ENCODE data around the gene PPP2R5E. TPM values are rescaled to one million over a fixed set of nuclear protein-coding genes. Genes with fewer than 3 reads are reported as not detected.

The PPP2R5E gene
- total RNA-seq, 1 donor from 2014 or later: 43.7 TPM

DNA sequence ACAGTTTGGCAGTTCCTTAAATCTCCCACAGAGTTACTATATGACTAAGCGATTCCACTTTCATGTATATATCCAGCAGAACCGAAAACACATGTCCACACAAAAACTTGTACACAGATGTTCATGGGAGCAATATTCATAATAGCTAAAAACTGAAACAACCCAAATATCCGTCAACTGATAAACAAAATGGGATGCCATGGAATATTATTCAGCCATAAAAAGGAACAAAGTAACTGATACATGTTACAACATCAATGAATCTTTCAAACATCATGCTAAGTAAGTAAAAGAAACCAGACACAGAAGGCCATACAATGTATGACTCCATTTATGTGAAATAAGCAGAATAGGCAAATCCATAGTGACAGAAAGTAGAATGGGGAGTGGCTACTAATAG lies 144.2 kb downstream of the PPP2R5E start:
- Mint-ChIP-seq H3K36me3 (ENCODE audit: low read depth, unreplicated experiment) (peaks cover 30% of the 10 kb centered on the region), H3K9me3 (ENCODE audit: unreplicated experiment) (no peaks in the 10 kb centered on the region), H3K4me3 (ENCODE audit: unreplicated experiment) (peak overlapping the region; percentile 42), H3K4me1 (ENCODE audit: unreplicated experiment) (peaks cover 18% of the 10 kb centered on the region), H3K27ac (ENCODE audit: unreplicated experiment) (no peak overlapping the region), H3K27me3 (ENCODE audit: unreplicated experiment) (peaks cover 5% of the 10 kb centered on the region)
- TF ChIP-seq CTCF (IDR thresholded peaks at IDR 0.05; ENCODE audit: unreplicated experiment): no peak
- DNase-seq (ENCODE audit: low spot score): no peak

DNA sequence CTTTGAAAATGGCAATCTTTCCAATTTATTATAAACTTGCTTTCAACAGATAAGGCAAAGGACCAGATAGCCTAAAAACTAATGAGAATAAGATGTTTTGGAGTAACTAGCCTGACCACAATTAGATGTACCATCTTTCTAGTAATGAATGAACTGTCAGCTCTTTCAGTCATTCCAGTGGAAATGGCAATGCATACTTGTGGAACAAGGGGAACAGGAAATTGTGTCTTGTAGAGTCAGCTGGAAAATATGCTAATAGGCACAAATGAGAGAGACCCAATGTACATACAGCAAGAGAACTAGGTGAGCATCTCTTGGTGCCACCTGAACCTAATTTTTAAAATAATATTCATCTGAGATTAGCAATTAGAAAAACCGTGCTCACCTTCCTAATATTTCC lies 148.3 kb downstream of the PPP2R5E start:
- Mint-ChIP-seq H3K9me3 (ENCODE audit: unreplicated experiment) (no peaks in the 10 kb centered on the region), H3K4me1 (ENCODE audit: unreplicated experiment) (peaks cover 8% of the 10 kb centered on the region), H3K27ac (ENCODE audit: unreplicated experiment) (peak overlapping the region; percentile 50), H3K36me3 (ENCODE audit: low read depth, unreplicated experiment) (peaks cover 39% of the 10 kb centered on the region), H3K27me3 (ENCODE audit: unreplicated experiment) (peaks cover 8% of the 10 kb centered on the region), H3K4me3 (ENCODE audit: unreplicated experiment) (peak overlapping the region; percentile 64)
- DNase-seq (ENCODE audit: low spot score): no peak
- TF ChIP-seq CTCF (IDR thresholded peaks at IDR 0.05; ENCODE audit: unreplicated experiment): no peak

- no peak for TF ChIP-seq CTCF (IDR thresholded peaks at IDR 0.05; ENCODE audit: unreplicated experiment)
- peaks cover 8% of the 10 kb centered on the region for H3K27me3 Mint-ChIP-seq (ENCODE audit: unreplicated experiment)
- no peak overlapping the region for H3K27ac Mint-ChIP-seq (ENCODE audit: unreplicated experiment)
- H3K9me3 Mint-ChIP-seq (ENCODE audit: unreplicated experiment): no peaks in the 10 kb centered on the region
- no peak for DNase-seq (ENCODE audit: low spot score)
- H3K4me3 Mint-ChIP-seq (ENCODE audit: unreplicated experiment): no peak overlapping the region
- peaks cover 35% of the 10 kb centered on the region for H3K36me3 Mint-ChIP-seq (ENCODE audit: low read depth, unreplicated experiment)
- H3K4me1 Mint-ChIP-seq (ENCODE audit: unreplicated experiment): peaks cover 8% of the 10 kb centered on the region
Measured at GRCh38 chr14:63394432-63394831, 148.7 kb downstream of the PPP2R5E start.

DNA sequence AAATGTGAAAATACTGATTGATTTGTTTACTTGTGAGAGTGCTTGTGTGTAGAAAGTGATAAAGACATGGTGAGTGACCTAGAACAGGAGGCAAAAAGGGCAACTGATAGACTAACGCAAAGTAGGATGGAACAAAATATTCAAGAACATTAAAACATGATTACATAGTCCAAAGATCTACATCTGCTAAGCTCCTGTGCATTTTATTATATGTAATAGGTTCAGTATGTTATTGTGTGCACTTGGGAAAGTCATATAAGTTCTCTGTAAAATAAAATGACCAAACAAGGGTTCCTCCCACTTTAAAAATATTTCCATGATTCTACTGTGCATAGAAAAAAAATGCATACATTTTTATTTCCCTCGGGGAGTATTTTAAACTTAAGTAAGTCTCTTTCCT lies 150.2 kb downstream of the PPP2R5E start:
- no peak overlapping the region for H3K27ac Mint-ChIP-seq (ENCODE audit: unreplicated experiment)
- H3K36me3 Mint-ChIP-seq (ENCODE audit: low read depth, unreplicated experiment): peaks cover 30% of the 10 kb centered on the region
- H3K4me1 Mint-ChIP-seq (ENCODE audit: unreplicated experiment): peaks cover 8% of the 10 kb centered on the region
- H3K9me3 Mint-ChIP-seq (ENCODE audit: unreplicated experiment): no peaks in the 10 kb centered on the region
- H3K27me3 Mint-ChIP-seq (ENCODE audit: unreplicated experiment): peaks cover 8% of the 10 kb centered on the region
- no peak for TF ChIP-seq CTCF (IDR thresholded peaks at IDR 0.05; ENCODE audit: unreplicated experiment)
- no peak overlapping the region for H3K4me3 Mint-ChIP-seq (ENCODE audit: unreplicated experiment)
- DNase-seq (ENCODE audit: low spot score): no peak

- H3K27me3 Mint-ChIP-seq (ENCODE audit: unreplicated experiment): peaks cover 8% of the 10 kb centered on the region
- H3K9me3 Mint-ChIP-seq (ENCODE audit: unreplicated experiment): no peaks in the 10 kb centered on the region
- H3K36me3 Mint-ChIP-seq (ENCODE audit: low read depth, unreplicated experiment): peaks cover 33% of the 10 kb centered on the region
- DNase-seq (ENCODE audit: low spot score): no peak
- no peak overlapping the region for H3K4me3 Mint-ChIP-seq (ENCODE audit: unreplicated experiment)
- H3K4me1 Mint-ChIP-seq (ENCODE audit: unreplicated experiment): peaks cover 8% of the 10 kb centered on the region
- no peak for TF ChIP-seq CTCF (IDR thresholded peaks at IDR 0.05; ENCODE audit: unreplicated experiment)
- H3K27ac Mint-ChIP-seq (ENCODE audit: unreplicated experiment): no peak overlapping the region
Measured at GRCh38 chr14:63392236-63392635, 150.9 kb downstream of the PPP2R5E start.

Measured in endothelial cell (in vitro differentiated cells).